ENCODE data around the gene FRMD4B. TPM values are rescaled to one million over a fixed set of nuclear protein-coding genes. Genes with fewer than 3 reads are reported as not detected.
"Not testable (repeated sequence)": the region's sequence is repeated elsewhere in the genome, so short reads cannot be mapped to it uniquely, and the experiment has no call there.

FRMD4B gene
- total RNA-seq, 2 donors from 2014 or later, result 36.7 to 38.1 TPM

GRCh38 chr3:69305011-69305410, 80.9 kb downstream of the FRMD4B start:
- DNase-seq, result no peak
- intact Hi-C loops (cut with DNase I), result loop anchor here (5.0 kb wide), 2 partner anchors 107 to 143 kb away; no protein-coding TSS in a partner anchor
- ATAC-seq, result peak in 1 of 2 donors; percentile 28

GRCh38 chr3:69304396-69304795, 81.5 kb downstream of the FRMD4B start:
- ATAC-seq (no peak), DNase-seq (no peak)
- intact Hi-C loops (cut with DNase I), result no loop called here

- ATAC-seq (peak in 1 of 2 donors; percentile 35), DNase-seq (no peak)
- intact Hi-C loops (cut with DNase I), result no loop called here
Measured at GRCh38 chr3:69300296-69300695, 85.6 kb downstream of the FRMD4B start.

DNA sequence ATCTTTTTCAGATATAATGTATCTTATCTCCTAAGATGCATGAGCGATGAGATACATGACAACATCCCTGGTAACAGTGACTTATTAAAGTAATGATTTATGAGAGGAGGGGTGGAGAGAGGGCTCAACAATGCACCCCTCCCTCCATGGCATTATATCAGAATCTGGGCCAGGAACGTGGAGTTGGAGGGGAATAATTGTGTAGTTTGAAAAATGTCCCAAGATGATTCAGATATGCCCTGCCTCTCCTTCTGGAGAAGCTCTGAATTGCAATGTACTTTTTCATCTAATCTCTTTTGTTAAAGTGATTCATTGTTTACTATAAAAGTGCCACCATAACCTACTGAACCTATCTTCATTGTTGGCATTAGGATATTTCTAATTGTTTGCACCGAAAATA, 86.5 kb downstream of the FRMD4B start:
- DNase-seq (no peak), ATAC-seq (no peak)
- intact Hi-C loops (cut with DNase I), result no loop called here

GRCh38 chr3:69297501-69297900, 88.4 kb downstream of the FRMD4B start:
- DNase-seq, result no peak
- intact Hi-C loops (cut with DNase I), result no loop called here
- no peak for ATAC-seq

GRCh38 chr3:69296995-69297394, 88.9 kb downstream of the FRMD4B start:
- ATAC-seq (no peak), DNase-seq (no peak)
- intact Hi-C loops (cut with DNase I), result no loop called here

DNA sequence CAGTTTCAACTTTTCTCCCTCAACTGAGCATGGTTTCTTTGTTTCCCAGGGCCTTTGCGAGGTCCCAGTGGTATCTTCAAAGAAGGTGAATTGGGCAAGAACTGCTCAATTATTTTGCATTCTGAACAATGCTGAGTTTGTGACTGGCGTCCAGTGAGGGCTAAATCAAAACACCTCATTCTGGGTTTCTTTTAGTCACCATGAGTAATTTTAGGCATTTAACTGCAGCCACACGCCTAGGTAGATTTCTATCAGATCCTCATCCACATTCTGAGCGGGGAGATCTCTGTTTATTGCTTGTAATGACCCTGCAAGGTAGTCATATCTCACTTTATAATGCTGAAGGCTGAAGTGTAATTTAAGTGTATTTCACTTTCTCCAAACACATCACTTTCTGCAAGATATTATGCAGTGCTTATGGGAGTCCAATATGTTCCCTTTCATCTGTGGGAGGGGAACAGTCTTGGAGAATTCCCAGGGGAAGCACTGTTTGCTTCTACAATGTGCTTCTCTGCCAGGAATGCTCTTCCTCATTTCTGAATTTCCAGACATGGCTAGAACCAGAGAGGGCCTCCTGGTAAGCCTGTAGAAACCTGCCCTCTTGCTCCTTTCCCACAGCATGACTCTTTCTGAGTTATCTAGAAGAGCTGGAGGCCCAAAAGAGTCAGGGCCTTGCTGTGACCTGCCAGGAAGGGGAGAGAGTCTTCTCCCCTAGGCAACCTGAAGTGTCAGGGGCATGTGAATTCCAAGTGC, 91.7 kb downstream of the FRMD4B start:
- intact Hi-C loops (cut with DNase I), result no loop called here
- peak in 1 of 2 donors; percentile 7 for ATAC-seq
- no peak for DNase-seq

- ATAC-seq, result peak; percentile 75 to 91
- peak; percentile 43 for DNase-seq
Measured at GRCh38 chr3:69292959-69293574, 92.8 kb downstream of the FRMD4B start.

GRCh38 chr3:69292185-69292584, 93.7 kb downstream of the FRMD4B start:
- no peak for ATAC-seq
- DNase-seq, result no peak
- intact Hi-C loops (cut with DNase I), result no loop called here

More at GRCh38 chr3:69292959-69293574, 92.8 kb downstream of the FRMD4B start:
- intact Hi-C loops (cut with DNase I), result no loop called here

DNA sequence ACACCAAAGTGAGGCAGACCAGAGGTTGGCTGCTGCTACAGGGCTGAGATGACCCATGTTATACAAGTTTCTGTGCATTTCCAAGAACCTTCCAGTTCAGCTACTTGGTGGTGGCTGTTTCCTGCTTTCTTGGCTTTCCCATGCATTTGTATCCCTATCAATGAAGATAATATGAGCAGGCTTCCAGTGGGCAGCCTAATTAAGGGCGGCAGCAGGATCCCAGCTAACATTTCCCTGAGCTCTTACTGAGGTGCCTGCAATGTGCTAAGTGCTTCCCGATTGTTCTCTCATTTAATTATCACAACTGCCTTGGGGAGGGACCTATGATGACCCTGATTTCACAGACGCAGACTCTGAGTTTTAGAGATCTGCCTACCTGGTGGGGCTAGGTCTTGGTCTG, 95.5 kb downstream of the FRMD4B start:
- intact Hi-C loops (cut with DNase I), result no loop called here
- DNase-seq, result no peak
- no peak for ATAC-seq

DNA sequence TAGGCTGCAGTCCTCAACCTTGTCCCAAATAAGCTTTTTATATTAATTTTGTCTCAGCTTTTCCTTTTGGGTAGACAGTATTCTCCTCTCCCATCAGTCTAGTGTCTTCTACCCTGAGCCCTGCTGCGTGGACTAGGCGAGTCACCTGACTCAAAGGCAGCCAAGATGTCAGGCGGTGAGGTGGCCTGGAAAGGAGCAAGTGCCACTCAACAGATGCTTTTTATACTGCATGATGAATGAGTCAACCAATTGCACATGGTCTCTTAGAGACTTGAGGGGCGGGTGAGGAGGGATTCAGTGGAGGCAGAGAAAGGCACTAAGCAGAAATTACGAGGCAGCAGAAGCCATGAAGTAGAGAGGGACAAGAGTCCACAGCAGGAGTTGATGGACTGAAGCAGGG, 95.9 kb downstream of the FRMD4B start:
- ATAC-seq (peak; percentile 77 to 78), DNase-seq (peak; percentile 46)
- intact Hi-C loops (cut with DNase I), result no loop called here

GRCh38 chr3:69288161-69288895, 97.6 kb downstream of the FRMD4B start:
- intact Hi-C loops (cut with DNase I), result no loop called here
- ATAC-seq (no peak), DNase-seq (no peak)

DNA sequence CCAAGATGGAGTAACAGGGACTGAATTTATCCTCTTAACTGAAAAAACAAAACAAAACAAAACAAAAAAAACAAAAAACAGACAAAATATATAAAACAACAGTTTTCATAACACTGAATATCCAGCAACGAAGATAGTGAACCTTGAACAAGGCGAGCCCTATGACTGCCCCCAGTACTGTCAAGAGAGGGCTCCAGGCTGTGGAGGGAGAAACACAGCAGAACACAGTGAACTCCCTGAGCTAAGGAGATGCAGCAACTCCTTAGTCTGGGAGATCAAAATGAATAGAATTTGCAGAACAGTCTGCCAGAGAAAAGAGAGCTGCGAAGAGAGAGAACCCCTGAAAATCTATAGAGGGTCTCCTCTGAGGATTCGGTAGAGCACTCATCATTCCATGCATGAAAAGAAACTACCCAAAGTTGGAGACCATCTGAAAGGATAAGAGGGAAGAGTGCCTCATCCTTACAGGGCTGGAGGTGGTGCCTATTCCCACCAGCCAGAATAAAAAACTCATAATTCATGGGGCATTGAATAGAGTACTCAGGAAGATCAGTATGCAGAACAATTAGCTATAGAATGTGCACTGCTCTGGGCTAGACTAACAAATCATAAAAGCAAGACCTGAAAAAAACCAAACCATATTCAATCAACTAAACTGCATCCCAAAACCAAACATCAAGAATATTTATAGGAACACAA, 101.8 kb downstream of the FRMD4B start:
- ATAC-seq (no peak), DNase-seq (no peak)
- intact Hi-C loops (cut with DNase I), result no loop called here

DNA sequence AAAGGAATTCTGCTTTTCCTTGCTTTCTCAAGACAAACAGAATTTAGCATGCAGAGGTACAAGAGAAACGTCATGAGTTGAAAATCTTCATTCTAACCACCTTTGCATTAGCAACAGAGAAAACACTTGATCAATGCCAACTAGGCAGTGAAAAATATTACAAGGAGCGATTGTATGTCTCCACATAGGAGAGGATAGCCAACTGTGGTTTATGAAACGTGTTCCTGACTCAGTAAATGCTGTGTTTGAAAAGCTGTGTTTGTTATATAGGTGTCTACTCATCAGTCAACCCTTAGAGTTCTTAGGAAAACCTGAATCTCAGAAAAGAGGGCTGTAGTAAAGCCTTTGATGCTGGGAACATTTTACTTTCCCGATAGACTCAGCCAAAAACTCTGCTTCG, 102.4 kb downstream of the FRMD4B start:
- ATAC-seq (no peak), DNase-seq (no peak)
- intact Hi-C loops (cut with DNase I), result no loop called here

DNA sequence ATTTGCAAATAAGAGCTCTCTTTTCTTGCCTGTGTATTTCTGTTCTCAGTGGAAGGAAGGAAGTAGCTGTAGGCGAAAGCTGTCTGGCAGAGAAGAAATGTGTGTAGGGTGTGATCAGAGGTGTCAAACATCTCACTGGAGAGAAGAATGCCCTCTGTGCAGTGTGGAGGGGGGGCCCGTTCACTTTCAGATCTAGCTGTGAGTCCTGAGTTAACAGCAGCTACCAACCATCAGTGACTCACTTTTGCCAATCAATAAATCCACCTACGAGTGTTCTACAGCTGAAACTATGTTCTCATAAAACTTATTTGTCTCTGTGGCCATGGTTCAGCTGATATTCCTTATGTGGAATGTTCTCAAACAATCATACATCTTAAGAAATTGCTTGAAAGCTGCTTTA, 103.7 kb downstream of the FRMD4B start:
- DNase-seq (no peak), ATAC-seq (peak; percentile 85 to 89)
- intact Hi-C loops (cut with DNase I), result no loop called here

DNA sequence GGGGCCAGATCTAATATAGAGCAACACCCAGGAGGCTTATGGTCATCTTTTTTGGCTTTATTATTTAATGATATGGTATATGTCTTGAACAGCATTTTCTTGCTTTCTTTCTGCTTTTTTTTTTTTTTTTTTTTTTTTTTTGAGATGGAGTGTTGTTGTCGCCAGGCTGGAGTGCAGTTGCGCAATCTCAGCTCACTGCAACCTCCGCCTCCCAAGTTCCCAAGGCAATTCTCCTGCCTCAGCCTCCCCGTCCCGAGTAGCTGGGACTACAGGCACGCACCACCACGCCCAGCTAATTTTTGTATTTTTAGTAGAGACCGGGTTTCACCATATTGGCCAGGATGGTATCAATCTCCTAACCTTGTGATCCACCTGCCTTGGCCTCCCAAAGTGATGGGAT, 108.5 kb downstream of the FRMD4B start:
- DNase-seq; ATAC-seq; intact Hi-C loops (cut with DNase I): not testable (repeated sequence)

GRCh38 chr3:69276884-69277283, 109.0 kb downstream of the FRMD4B start:
- ATAC-seq (peak in 1 of 2 donors; percentile 29), DNase-seq (no peak)
- intact Hi-C loops (cut with DNase I), result no loop called here

- ATAC-seq; DNase-seq; intact Hi-C loops (cut with DNase I): not testable (repeated sequence)
Measured at GRCh38 chr3:69276191-69276590, 109.7 kb downstream of the FRMD4B start.

DNA sequence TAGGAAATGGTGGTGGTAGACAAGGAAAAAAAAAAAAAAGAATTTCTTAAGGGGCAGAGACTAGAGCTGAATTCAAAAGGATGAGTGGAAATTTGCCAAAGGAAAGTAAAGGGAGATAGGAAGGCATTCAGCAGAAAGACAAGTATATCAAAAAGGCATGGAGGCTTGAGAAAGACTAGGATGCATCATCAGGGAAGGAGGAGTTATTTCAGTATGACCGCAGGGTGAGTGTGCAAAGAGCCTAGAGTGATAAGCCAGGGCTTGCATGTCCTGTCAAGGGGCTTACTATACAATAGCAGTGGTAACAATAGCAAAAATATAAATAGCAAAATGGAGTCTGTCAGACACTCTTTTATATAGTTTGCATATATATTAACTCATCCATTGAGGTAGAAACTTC, 112.0 kb downstream of the FRMD4B start:
- intact Hi-C loops (cut with DNase I), result no loop called here
- DNase-seq (no peak), ATAC-seq (peak in 1 of 2 donors; percentile 89)

GRCh38 chr3:69272556-69272955, 113.3 kb downstream of the FRMD4B start:
- DNase-seq (no peak), ATAC-seq (no peak)
- intact Hi-C loops (cut with DNase I), result no loop called here
